GM18511 (cell line): ENCODE data around the gene CR2.
"Not testable (repeated sequence)": the region's sequence is repeated elsewhere in the genome, so short reads cannot be mapped to it uniquely, and the experiment has no call there.

Source experiments
- ATAC-seq: cut with Tn5 transposase; IDR thresholded peaks from one replicate; pipeline ENCODE4 v1.9.1; 2021; ENCODE audit warnings: mild to moderate bottlenecking, moderate library complexity; ENCODE audit not compliant: unreplicated experiment

CR2 gene

GRCh38 chr1:207444514-207445217 lies 9.5 kb upstream of the CR2 start:
- no peak for ATAC-seq

GRCh38 chr1:207453710-207454045 lies 450 bp upstream of the CR2 start:
- ATAC-seq = no peak

- ATAC-seq = peak; percentile 44
These were observed 1.1 kb downstream of the CR2 start for GRCh38 chr1:207455183-207455754.

- ATAC-seq = no peak
These were observed 4.3 kb downstream of the CR2 start for GRCh38 chr1:207458414-207458813.

GRCh38 chr1:207459008-207459407 lies 4.9 kb downstream of the CR2 start:
- ATAC-seq = no peak

- no peak for ATAC-seq
These were observed 7.5 kb downstream of the CR2 start for GRCh38 chr1:207461649-207462048.

GRCh38 chr1:207462535-207462934 lies 8.4 kb downstream of the CR2 start:
- ATAC-seq = no peak

- no peak for ATAC-seq
These were observed 8.9 kb downstream of the CR2 start for GRCh38 chr1:207463021-207463420.

GRCh38 chr1:207463571-207463970 lies 9.4 kb downstream of the CR2 start:
- ATAC-seq = no peak

GRCh38 chr1:207470927-207471326 lies 16.8 kb downstream of the CR2 start:
- no peak for ATAC-seq

- no peak for ATAC-seq
These were observed 20.1 kb downstream of the CR2 start for GRCh38 chr1:207474210-207474609.

- ATAC-seq = no peak
These were observed 32.1 kb downstream of the CR2 start for GRCh38 chr1:207486198-207486597.

GRCh38 chr1:207487636-207488035 lies 33.5 kb downstream of the CR2 start:
- ATAC-seq = no peak

GRCh38 chr1:207493212-207493611 lies 39.1 kb downstream of the CR2 start:
- no peak for ATAC-seq

- ATAC-seq = no peak
These were observed 40.0 kb downstream of the CR2 start for GRCh38 chr1:207494171-207494570.

- not testable (repeated sequence) for ATAC-seq
These were observed 41.2 kb downstream of the CR2 start for GRCh38 chr1:207495281-207495680.

- ATAC-seq = peak; percentile 63
These were observed 42.0 kb downstream of the CR2 start, which contains the start of gene CR1 for GRCh38 chr1:207495801-207496792. Gene CR1, plus strand, starts transcription at chr1:207496157. Its CDS starts 111 bp downstream, at chr1:207496268.

- no peak for ATAC-seq
These were observed 43.8 kb downstream of the CR2 start for GRCh38 chr1:207497941-207498340.

GRCh38 chr1:207499573-207499972 lies 45.4 kb downstream of the CR2 start:
- ATAC-seq = peak; percentile 39

GRCh38 chr1:207500306-207500705 lies 46.2 kb downstream of the CR2 start:
- ATAC-seq = no peak

- ATAC-seq = no peak
These were observed 46.9 kb downstream of the CR2 start for GRCh38 chr1:207501071-207501470.

- ATAC-seq = no peak
These were observed 48.6 kb downstream of the CR2 start for GRCh38 chr1:207502726-207503125.
